PC-3 (cell line): Measurements from ENCODE around the gene CLNK.

ENCODE experiments used
- CTCF ChIP-seq: fragments of 300-600 bp; sonication (generic); conservative IDR thresholded peaks from 2 replicates; pipeline ENCODE4 v1.5.1; 2017; ENCODE audit warnings: antibody characterized with exemption, low read depth, mild to moderate bottlenecking, low read length
- EZH2phosphoT487 ChIP-seq: fragments of 300-600 bp; sonication (generic); IDR thresholded peaks from 2 replicates; pipeline ENCODE4 v1.6.1; 2018; ENCODE audit warnings: mild to moderate bottlenecking, antibody characterized with exemption, low read length, borderline replicate concordance

- TF ChIP-seq CTCF (no peak), EZH2phosphoT487 (no peak)
Measured at GRCh38 chr4:10608501-10609219, 75.9 kb downstream of the CLNK start.
